GM12878 (cell line): ENCODE measurements around the gene TEX54. TPM values are rescaled to one million over a fixed set of nuclear protein-coding genes. Genes with fewer than 3 reads are reported as not detected.

Source experiments
- ATAC-seq: fragments of 200-7000 bp; cut with Tn5 transposase; 3 replicates; pipeline ENCODE4 v1.9.1; 2020; ENCODE audit warnings: mild to moderate bottlenecking, moderate library complexity
- BruUV-seq: library from RNA; stranded (reverse); fragments of 400-500 nt; replicated peaks from 2 replicates; lab custom pipeline; 2021; lab: Mats Ljungman, UMichigan
- CTCF ChIA-PET: fragments of 300-600 bp; sonication (Branson Sonifier 250); formaldehyde crosslinking; extraction: SDS; loops from one replicate; lab custom pipeline; 2021; ENCODE audit warnings: inconsistent platforms; lab: Yijun Ruan, JAX
- POLR2A ChIA-PET: fragments of 350-600 bp; formaldehyde crosslinking; extraction: SDS; loops from one replicate; lab custom pipeline; 2021; ENCODE audit warnings: inconsistent platforms; lab: Charles Lee
- RAD21 ChIA-PET: fragments of 300-600 bp; sonication (Branson Sonifier 250); formaldehyde crosslinking; loops from one replicate; lab custom pipeline; 2023; ENCODE audit warnings: antibody characterized with exemption; ENCODE audit not compliant: unreplicated experiment; lab: Charles Lee
- SMC1A ChIA-PET: fragments of 300-600 bp; sonication (Branson Sonifier 250); formaldehyde crosslinking; loops from one replicate; lab custom pipeline; 2023; ENCODE audit not compliant: unreplicated experiment, uncharacterized antibody; lab: Charles Lee
- DNase-seq: peaks from one replicate; pipeline ENCODE4 v3.0.0-alpha.2; 2011; ENCODE audit warnings: low read depth, low spot score
- FAIRE-seq: peaks from 3 replicates; lab custom pipeline; 2011; peaks lifted over from hg19 to GRCh38; lab: Jason Lieb, UNC
- H2AFZ ChIP-seq: 2 replicates; pipeline ENCODE4 v1.6.0; 2011; ENCODE audit warnings: low read depth, low read length, control low read depth; ENCODE audit not compliant: control insufficient read depth
- H3K27ac ChIP-seq: 2 replicates; pipeline ENCODE4 v1.5.1; 2011; ENCODE audit warnings: control low read depth; ENCODE audit not compliant: control insufficient read depth, insufficient read depth
- H3K27me3 ChIP-seq, 2 experiments: replicated peaks in 1 of 2; 2 replicates each; pipeline versions ENCODE4 v1.6.0 to v1.6.1; 2011; ENCODE audit warnings: low read length in 1 of 2; ENCODE audit not compliant: control insufficient read depth in 2 of 2, insufficient read depth in 2 of 2
- H3K36me3 ChIP-seq, 2 experiments: 2 replicates each; pipeline ENCODE4 v1.5.1; 2011; ENCODE audit warnings: low read length in 1 of 2; ENCODE audit not compliant: control insufficient read depth in 2 of 2, insufficient read depth in 2 of 2
- H3K4me1 ChIP-seq: 2 replicates; pipeline ENCODE4 v1.6.1; 2011; ENCODE audit warnings: mild to moderate bottlenecking, low read length, moderate library complexity, mixed read lengths; ENCODE audit not compliant: control insufficient read depth, insufficient read depth
- H3K4me2 ChIP-seq: 2 replicates; pipeline ENCODE4 v1.6.0; 2011; ENCODE audit warnings: control low read depth; ENCODE audit not compliant: control insufficient read depth, insufficient read depth
- H3K4me3 ChIP-seq: fragments of 200-600 bp; sonication (generic); 2 replicates; pipeline ENCODE4 v1.5.1; 2016
- H3K79me2 ChIP-seq: 2 replicates; pipeline ENCODE4 v1.6.0; 2011; ENCODE audit warnings: low read length; ENCODE audit not compliant: control insufficient read depth, insufficient read depth
- H3K9ac ChIP-seq: 2 replicates; pipeline ENCODE4 v1.8.0; 2011; ENCODE audit warnings: low read length, control low read depth, mixed read lengths; ENCODE audit not compliant: control insufficient read depth, insufficient read depth
- H3K9me3 ChIP-seq: replicated peaks from 3 replicates; pipeline ENCODE4 v1.5.1; 2011; ENCODE audit warnings: mild to moderate bottlenecking, low read length; ENCODE audit not compliant: control insufficient read depth, insufficient read depth
- H4K20me1 ChIP-seq: 2 replicates; pipeline ENCODE4 v1.6.0; 2011; ENCODE audit not compliant: control insufficient read depth, insufficient read depth
- BCL11A ChIP-seq: IDR thresholded peaks from 2 replicates; pipeline ENCODE4 v1.6.1; 2011; ENCODE audit warnings: low read depth, low read length
- IRF5 ChIP-seq: fragments of 450-650 bp; IDR thresholded peaks from 2 replicates; pipeline ENCODE4 v1.6.1; 2017; ENCODE audit warnings: borderline replicate concordance
- LARP7 ChIP-seq: fragments of 450-650 bp; IDR thresholded peaks from 2 replicates; pipeline ENCODE4 v1.6.1; 2017; ENCODE audit warnings: mild to moderate bottlenecking
- MXI1 ChIP-seq: fragments of 150-350 bp; IDR thresholded peaks from 2 replicates; pipeline ENCODE4 v1.6.1; 2011; ENCODE audit warnings: low read depth, mild to moderate bottlenecking, inconsistent platforms, low read length, improper control_type of control experiment
- NBN ChIP-seq: fragments of 450-650 bp; IDR thresholded peaks from 2 replicates; pipeline ENCODE4 v1.6.1; 2016
- NRF1 ChIP-seq: conservative IDR thresholded peaks from 2 replicates; pipeline ENCODE4 v1.6.1; 2011; ENCODE audit warnings: mild to moderate bottlenecking, low read depth, low read length, improper control_type of control experiment
- TBL1XR1 ChIP-seq: IDR thresholded peaks from 2 replicates; pipeline ENCODE4 v1.6.1; 2012; ENCODE audit warnings: low read depth, low read length, improper control_type of control experiment
- ZBED1 ChIP-seq: IDR thresholded peaks from 2 replicates; pipeline ENCODE4 v1.6.1; 2016; ENCODE audit warnings: borderline replicate concordance
- WGBS: methylation state at CpG from one replicate; pipeline ENCODE4 v1.1.6; 2016; ENCODE audit warnings: low lambda C conversion rate; ENCODE audit not compliant: insufficient replicate concordance, insufficient coverage; ENCODE audit errors: missing lambda C conversion rate; 5-methylcytosine and 5-hydroxymethylcytosine counted together
- in situ Hi-C: fragments of 300-500 bp; cut with MboI; formaldehyde crosslinking; loops from 9 replicates; pipeline ENCODE4 v1.14.3; 2018; ENCODE audit warnings: mixed read lengths
- intact Hi-C: fragments of 100-400 bp; cut with micrococcal nuclease; formaldehyde crosslinking; loops from one replicate; pipeline ENCODE4 v1.14.2; 2022; ENCODE audit not compliant: unreplicated experiment
- polyA plus RNA-seq, 11 experiments: library from polyadenylated mRNA; depleted of rRNA in 4 of 11; unstranded in 6 of 11; stranded (reverse) in 5 of 11; fragments of >200 nt; fragmentation: Nextera tagmentation in 4 of 11; fragmentation: Illumina TruSeq in 1 of 11; extraction: Ambion mirVana in 4 of 11; extraction: Trizol in 1 of 11; gene quantifications; 1 replicate in 1 of 11; 2 replicates in 10 of 11; pipeline versions ENCODE4 v1.2.1 to v1.2.3, GENCODE V29; 2011 to 2016; ENCODE audit warnings: inconsistent platforms in 2 of 11, missing spikeins in 2 of 11, low read depth in 1 of 11
- total RNA-seq, 4 experiments: library from RNA; depleted of rRNA in 3 of 4; stranded (reverse); fragments of >200 nt in 3 of 4; fragmentation: Illumina TruSeq in 1 of 4; extraction: Trizol in 1 of 4; gene quantifications; 2 replicates each; pipeline versions ENCODE4 v1.2.1 to v1.2.3, GENCODE V29; 2013 to 2021
- TF ChIP-seq, protein P1 (sequence below): fragments of 450-650 bp; IDR thresholded peaks from 2 replicates; pipeline ENCODE4 v1.6.1; 2018; ENCODE audit warnings: borderline replicate concordance, mild to moderate bottlenecking; ENCODE audit not compliant: partially characterized antibody
- TF ChIP-seq, protein P2 (sequence below): IDR thresholded peaks from 2 replicates; pipeline ENCODE4 v1.6.1; 2012; ENCODE audit warnings: mild to moderate bottlenecking, low read depth, low read length

Gene TEX54
- total and polyA plus RNA-seq, 10 of the 15 experiments (the other 5 are each of a cell fraction or from before 2014, with no cell fraction given): 0.38 to 0.68 (median 0.51) TPM; not detected in 7

GRCh38 chr11:62787005-62787759 is 45.5 kb downstream of the TEX54 start, which contains the start of gene TMEM179B:
TSS of gene TMEM179B (plus strand) at chr11:62787402. CDS start at chr11:62787432, 30 bp downstream.
- H3K36me3 ChIP-seq: peaks cover 3 to 12% of the 10 kb centered on the region in 2 experiments; a peak in 3 of 4 replicates
- peak within 1 kb of the TSS; percentile 52 for H2AFZ ChIP-seq
- H3K79me2 ChIP-seq: peaks cover 42% of the 10 kb centered on the region
- no TSS peak for BruUV-seq
- intact Hi-C loops (loop anchor here (2.0 to 5.0 kb wide), 3 partner anchors 16 to 95 kb away; partner anchors contain the start of genes NXF1, SLC3A2 and TAF6L), in situ Hi-C loops (no loop called here)
- peak within 1 kb of the TSS; percentile 95 for H3K4me2 ChIP-seq
- POLR2A ChIA-PET: interaction anchor here (0.6 to 6.0 kb wide), 24 partner anchors 9 to 219 kb away, joined by 3 to 53 read pairs (median 6); partner anchors contain the start of genes HNRNPUL2, LBHD1, POLR2G and SLC3A2
- DNase-seq (peak; percentile 88), FAIRE-seq (peak; percentile 97), ATAC-seq (peak; percentile 80)
- H3K27ac ChIP-seq: peak within 1 kb of the TSS; percentile 64
- peak within 1 kb of the TSS; percentile 77 for H3K9ac ChIP-seq
- peaks cover 7% of the 10 kb centered on the region for H3K4me1 ChIP-seq
- peak within 1 kb of the TSS; percentile 95 for H3K4me3 ChIP-seq
- SMC1A ChIA-PET: interaction anchor here (1.1 to 4.2 kb wide), 14 partner anchors 15 to 94 kb away, joined by 3 to 33 read pairs (median 7); partner anchors contain the start of genes SLC3A2, TAF6L, WDR74 and ZBTB3
- CTCF ChIA-PET: interaction anchor here (0.6 to 6.6 kb wide), 34 partner anchors 10 to 304 kb away, joined by 3 to 131 read pairs (median 6); partner anchors contain the start of genes BSCL2, GNG3, HNRNPUL2 and POLR2G
- H3K9me3 ChIP-seq: no peaks in the 10 kb centered on the region
- no peaks in the 10 kb centered on the region for H4K20me1 ChIP-seq
- under 1% methylated on average over 87 of the region's 88 CpGs for WGBS
- RAD21 ChIA-PET: interaction anchor here (0.7 to 3.8 kb wide), 26 partner anchors 9 to 393 kb away, joined by 3 to 57 read pairs (median 5); partner anchors contain the start of genes C11orf98, CSKMT, HNRNPUL2 and LBHD1
- no peaks in the 10 kb centered on the region for H3K27me3 ChIP-seq
- TF ChIP-seq NRF1 (no peak), IRF5 (no peak), LARP7 (peak; percentile 39; the same call in 1 of the 2 replicates), NBN (peak; percentile 38; the same call in 1 of the 2 replicates), ZBED1 (no peak), TBL1XR1 (peak; percentile 22; the same call in 1 of the 2 replicates), BCL11A (no peak), MXI1 (peak; percentile 92)
- TF ChIP-seq, protein P1, sequence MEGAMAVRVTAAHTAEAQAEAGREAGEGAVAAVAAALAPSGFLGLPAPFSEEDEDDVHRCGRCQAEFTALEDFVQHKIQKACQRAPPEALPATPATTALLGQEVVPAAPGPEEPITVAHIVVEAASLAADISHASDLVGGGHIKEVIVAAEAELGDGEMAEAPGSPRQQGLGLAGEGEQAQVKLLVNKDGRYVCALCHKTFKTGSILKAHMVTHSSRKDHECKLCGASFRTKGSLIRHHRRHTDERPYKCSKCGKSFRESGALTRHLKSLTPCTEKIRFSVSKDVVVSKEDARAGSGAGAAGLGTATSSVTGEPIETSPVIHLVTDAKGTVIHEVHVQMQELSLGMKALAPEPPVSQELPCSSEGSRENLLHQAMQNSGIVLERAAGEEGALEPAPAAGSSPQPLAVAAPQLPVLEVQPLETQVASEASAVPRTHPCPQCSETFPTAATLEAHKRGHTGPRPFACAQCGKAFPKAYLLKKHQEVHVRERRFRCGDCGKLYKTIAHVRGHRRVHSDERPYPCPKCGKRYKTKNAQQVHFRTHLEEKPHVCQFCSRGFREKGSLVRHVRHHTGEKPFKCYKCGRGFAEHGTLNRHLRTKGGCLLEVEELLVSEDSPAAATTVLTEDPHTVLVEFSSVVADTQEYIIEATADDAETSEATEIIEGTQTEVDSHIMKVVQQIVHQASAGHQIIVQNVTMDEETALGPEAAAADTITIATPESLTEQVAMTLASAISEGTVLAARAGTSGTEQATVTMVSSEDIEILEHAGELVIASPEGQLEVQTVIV: peak; percentile 61
- TF ChIP-seq, protein P2, sequence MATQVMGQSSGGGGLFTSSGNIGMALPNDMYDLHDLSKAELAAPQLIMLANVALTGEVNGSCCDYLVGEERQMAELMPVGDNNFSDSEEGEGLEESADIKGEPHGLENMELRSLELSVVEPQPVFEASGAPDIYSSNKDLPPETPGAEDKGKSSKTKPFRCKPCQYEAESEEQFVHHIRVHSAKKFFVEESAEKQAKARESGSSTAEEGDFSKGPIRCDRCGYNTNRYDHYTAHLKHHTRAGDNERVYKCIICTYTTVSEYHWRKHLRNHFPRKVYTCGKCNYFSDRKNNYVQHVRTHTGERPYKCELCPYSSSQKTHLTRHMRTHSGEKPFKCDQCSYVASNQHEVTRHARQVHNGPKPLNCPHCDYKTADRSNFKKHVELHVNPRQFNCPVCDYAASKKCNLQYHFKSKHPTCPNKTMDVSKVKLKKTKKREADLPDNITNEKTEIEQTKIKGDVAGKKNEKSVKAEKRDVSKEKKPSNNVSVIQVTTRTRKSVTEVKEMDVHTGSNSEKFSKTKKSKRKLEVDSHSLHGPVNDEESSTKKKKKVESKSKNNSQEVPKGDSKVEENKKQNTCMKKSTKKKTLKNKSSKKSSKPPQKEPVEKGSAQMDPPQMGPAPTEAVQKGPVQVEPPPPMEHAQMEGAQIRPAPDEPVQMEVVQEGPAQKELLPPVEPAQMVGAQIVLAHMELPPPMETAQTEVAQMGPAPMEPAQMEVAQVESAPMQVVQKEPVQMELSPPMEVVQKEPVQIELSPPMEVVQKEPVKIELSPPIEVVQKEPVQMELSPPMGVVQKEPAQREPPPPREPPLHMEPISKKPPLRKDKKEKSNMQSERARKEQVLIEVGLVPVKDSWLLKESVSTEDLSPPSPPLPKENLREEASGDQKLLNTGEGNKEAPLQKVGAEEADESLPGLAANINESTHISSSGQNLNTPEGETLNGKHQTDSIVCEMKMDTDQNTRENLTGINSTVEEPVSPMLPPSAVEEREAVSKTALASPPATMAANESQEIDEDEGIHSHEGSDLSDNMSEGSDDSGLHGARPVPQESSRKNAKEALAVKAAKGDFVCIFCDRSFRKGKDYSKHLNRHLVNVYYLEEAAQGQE: 0 out of 2 replicates have a peak, but pooled peaks have one; percentile 37
